Vagina (tissue), 2 donors: Measurements from ENCODE around the gene MEMO1. TPM values are rescaled to one million over a fixed set of nuclear protein-coding genes. Genes with fewer than 3 reads are reported as not detected.

ENCODE experiments used
- DNase-seq, 2 donors: peaks; one replicate each; pipeline ENCODE4 v3.0.0-alpha.2; 2017; ENCODE audit errors: extremely low spot score in 2 of 2
- H3K27ac ChIP-seq: fragments of 200-600 bp; sonication (generic); one replicate; pipeline ENCODE4 v1.5.1; 2019
- H3K27me3 ChIP-seq: fragments of 200-600 bp; sonication (generic); one replicate; pipeline ENCODE4 v1.5.1; 2019
- H3K36me3 ChIP-seq, 2 donors: fragments of 200-600 bp; sonication (generic); one replicate each; pipeline ENCODE4 v1.5.1; 2017 to 2019
- H3K4me1 ChIP-seq: fragments of 200-600 bp; sonication (generic); one replicate; pipeline ENCODE4 v1.5.1; 2019
- H3K4me3 ChIP-seq, 2 donors: fragments of 200-600 bp; sonication (generic); 1 replicate in 1 of 2; 2 replicates in 1 of 2; pipeline ENCODE4 v1.5.1; 2016 to 2019
- H3K9me3 ChIP-seq: fragments of 200-600 bp; sonication (generic); one replicate; pipeline ENCODE4 v1.5.1; 2019
- CTCF ChIP-seq, 3 experiments: fragments of 450-650 bp in 2 of 3; fragments of 200-600 bp in 1 of 3; sonication (generic) in 1 of 3; IDR thresholded peaks; one replicate each; pipeline ENCODE4 v1.5.1; 2017 to 2019; ENCODE audit warnings: antibody characterized with exemption in 3 of 3, mild to moderate bottlenecking in 2 of 3, moderate library complexity in 2 of 3
- POLR2A ChIP-seq, 2 donors: fragments of 450-650 bp; IDR thresholded peaks; one replicate each; pipeline ENCODE4 v1.6.1; 2017; ENCODE audit warnings: antibody characterized with exemption in 2 of 2, mild to moderate bottlenecking in 2 of 2, moderate library complexity in 2 of 2
- POLR2AphosphoS5 ChIP-seq, 2 donors: sonication (generic); formaldehyde crosslinking; IDR thresholded peaks; one replicate each; pipeline ENCODE4 v1.9.0; 2017; ENCODE audit warnings: antibody characterized with exemption in 2 of 2, mild to moderate bottlenecking in 2 of 2, low read depth in 1 of 2; ENCODE audit not compliant: insufficient read depth in 1 of 2
- intact Hi-C: fragments of 100-400 bp; cut with DNase I; formaldehyde crosslinking; loops from one replicate; pipeline ENCODE4 v1.15.1; 2023
- total RNA-seq: library from RNA; depleted of rRNA; stranded (reverse); fragments of >200 nt; gene quantifications from one replicate; pipeline ENCODE4 v1.2.3, GENCODE V29; 2016

Gene MEMO1
- total RNA-seq, 1 donor from 2014 or later, result 36.3 TPM

- H3K27ac ChIP-seq, result no peak overlapping the region
- intact Hi-C loops, result no loop called here
- no peak for DNase-seq
- H3K4me1 ChIP-seq, result no peaks in the 10 kb centered on the region
- H3K9me3 ChIP-seq, result no peaks in the 10 kb centered on the region
- no peak for TF ChIP-seq CTCF (IDR thresholded peaks at IDR 0.05)
- no peak for TF ChIP-seq POLR2A (IDR thresholded peaks at IDR 0.05)
- TF ChIP-seq POLR2AphosphoS5 (IDR thresholded peaks at IDR 0.05; ENCODE audit: insufficient read depth in 1 of 2, low read depth in 1 of 2), result no peak
- no peak overlapping the region for H3K4me3 ChIP-seq
- no peaks in the 10 kb centered on the region for H3K36me3 ChIP-seq
- no peaks in the 10 kb centered on the region for H3K27me3 ChIP-seq
These were observed 181.9 kb downstream of the MEMO1 start for GRCh38 chr2:31828891-31829290.

GRCh38 chr2:31823558-31823957, 187.2 kb downstream of the MEMO1 start:
- H3K27me3 ChIP-seq, result no peaks in the 10 kb centered on the region
- TF ChIP-seq POLR2A (IDR thresholded peaks at IDR 0.05), result no peak
- no peak for TF ChIP-seq CTCF (IDR thresholded peaks at IDR 0.05)
- TF ChIP-seq POLR2AphosphoS5 (IDR thresholded peaks at IDR 0.05; ENCODE audit: insufficient read depth in 1 of 2, low read depth in 1 of 2), result no peak
- intact Hi-C loops, result no loop called here
- no peaks in the 10 kb centered on the region for H3K9me3 ChIP-seq
- H3K36me3 ChIP-seq, result no peaks in the 10 kb centered on the region
- no peak for DNase-seq
- H3K4me3 ChIP-seq, result no peak overlapping the region
- no peak overlapping the region for H3K27ac ChIP-seq
- no peaks in the 10 kb centered on the region for H3K4me1 ChIP-seq

GRCh38 chr2:31822587-31822986, 188.2 kb downstream of the MEMO1 start:
- no peaks in the 10 kb centered on the region for H3K9me3 ChIP-seq
- TF ChIP-seq POLR2AphosphoS5 (IDR thresholded peaks at IDR 0.05; ENCODE audit: insufficient read depth in 1 of 2, low read depth in 1 of 2), result no peak
- TF ChIP-seq CTCF (IDR thresholded peaks at IDR 0.05), result no peak
- TF ChIP-seq POLR2A (IDR thresholded peaks at IDR 0.05), result no peak
- H3K27ac ChIP-seq, result no peak overlapping the region
- intact Hi-C loops, result no loop called here
- H3K36me3 ChIP-seq, result no peaks in the 10 kb centered on the region
- no peaks in the 10 kb centered on the region for H3K27me3 ChIP-seq
- no peak for DNase-seq
- no peak overlapping the region for H3K4me3 ChIP-seq
- H3K4me1 ChIP-seq, result no peaks in the 10 kb centered on the region

Other genes starting within 250 kb of the MEMO1 start
- gene DPY30, start 28.8 kb upstream of the MEMO1 start, total RNA-seq, result 41.3 TPM
- gene SPAST, start 52.5 kb upstream of the MEMO1 start, total RNA-seq, result 20.6 TPM
- 10.6 TPM for gene SLC30A6, start 154.9 kb upstream of the MEMO1 start, total RNA-seq